ENCODE results near the gene SIGLEC14. TPM values are rescaled to one million over a fixed set of nuclear protein-coding genes. Genes with fewer than 3 reads are reported as not detected.

The SIGLEC14 gene
- total RNA-seq, 1 donor: 28.4 TPM

DNA sequence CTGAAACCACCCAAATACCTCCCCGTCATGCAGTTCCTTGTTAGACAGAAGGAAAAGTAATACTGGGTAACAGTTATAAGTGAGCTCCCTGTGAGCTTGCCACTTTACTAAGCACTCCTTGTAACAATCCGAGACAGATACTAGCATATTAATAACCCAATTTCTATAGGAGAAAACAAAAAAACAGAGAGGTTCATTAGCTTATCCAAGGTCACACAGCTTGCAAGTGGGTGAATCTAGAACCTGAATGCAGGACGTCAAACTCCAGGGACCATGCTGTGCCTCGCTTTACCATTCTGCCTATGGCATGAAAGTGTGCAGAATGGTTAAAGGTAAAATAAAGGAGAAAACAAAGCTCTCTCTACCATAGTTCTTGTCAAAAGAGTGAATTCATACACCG lies 31.8 kb downstream of the SIGLEC14 start:
- no peaks in the 10 kb centered on the region for H3K27me3 ChIP-seq (ENCODE audit: insufficient read depth, low read length)
- H3K4me1 ChIP-seq (ENCODE audit: insufficient read depth, low read length): no peaks in the 10 kb centered on the region
- H3K9me3 ChIP-seq (ENCODE audit: low read depth, low read length): no peaks in the 10 kb centered on the region
- H3K4me3 ChIP-seq (ENCODE audit: low read length): no peak overlapping the region

DNA sequence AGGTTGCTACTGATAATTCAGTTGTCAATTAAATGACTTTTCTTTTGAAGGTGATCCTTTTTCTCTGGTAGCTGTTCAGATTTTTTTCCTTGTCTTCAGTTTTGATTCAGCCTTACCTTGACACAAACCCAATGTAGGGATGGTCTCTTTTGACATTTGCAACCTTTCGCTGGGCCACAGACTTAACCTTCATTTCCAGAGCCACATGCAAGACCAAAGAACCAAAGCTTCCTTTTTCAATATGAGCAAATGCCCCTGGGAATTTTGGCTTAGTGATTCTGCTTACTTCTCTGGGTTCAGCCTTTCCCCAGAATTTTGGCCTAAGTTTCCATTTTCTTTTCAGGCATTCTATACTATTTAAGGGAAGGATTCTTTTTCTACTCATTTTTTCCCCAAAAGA lies 36.0 kb downstream of the SIGLEC14 start:
- Histone ChIP-seq H3K4me1 (ENCODE audit: insufficient read depth, low read length) (peaks cover 25% of the 10 kb centered on the region), H3K27me3 (ENCODE audit: insufficient read depth, low read length) (no peaks in the 10 kb centered on the region), H3K4me3 (ENCODE audit: low read length) (no peak overlapping the region), H3K9me3 (ENCODE audit: low read depth, low read length) (no peaks in the 10 kb centered on the region)

DNA sequence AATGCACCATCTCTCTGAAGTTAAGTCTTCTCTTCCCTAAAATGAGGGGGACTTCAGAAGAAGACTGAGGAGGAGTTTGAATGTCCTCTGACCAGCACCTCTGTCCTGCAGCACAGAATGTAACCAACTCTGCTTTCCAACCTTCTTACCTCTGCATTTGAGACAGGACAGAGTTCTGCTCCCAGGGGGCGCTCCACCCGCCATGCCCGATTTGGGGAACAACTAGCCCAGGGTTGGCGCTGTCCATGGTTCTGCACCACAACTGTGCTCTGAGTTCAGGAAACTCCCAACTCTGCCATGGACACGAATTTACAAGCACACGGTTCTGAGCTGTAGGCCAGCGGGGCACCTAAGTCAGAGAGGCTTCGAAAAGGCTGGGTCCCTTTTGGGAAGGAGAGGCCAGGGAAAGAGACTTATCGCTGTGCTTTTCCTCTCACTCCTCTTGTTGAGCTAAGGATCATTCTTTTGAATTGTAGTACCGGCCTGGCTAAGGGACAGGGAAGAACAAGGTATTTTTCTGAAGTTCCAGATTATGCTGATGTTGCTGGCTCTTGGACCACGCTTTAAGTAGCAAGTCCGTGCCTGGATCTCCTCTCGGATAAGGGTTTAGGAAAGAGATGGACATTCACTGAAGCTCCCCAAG lies 38.6 kb downstream of the SIGLEC14 start:
- Histone ChIP-seq H3K4me1 (ENCODE audit: insufficient read depth, low read length) (peaks cover 25% of the 10 kb centered on the region), H3K4me3 (ENCODE audit: low read length) (no peak overlapping the region), H3K27me3 (ENCODE audit: insufficient read depth, low read length) (no peaks in the 10 kb centered on the region), H3K9me3 (ENCODE audit: low read depth, low read length) (no peaks in the 10 kb centered on the region)

DNA sequence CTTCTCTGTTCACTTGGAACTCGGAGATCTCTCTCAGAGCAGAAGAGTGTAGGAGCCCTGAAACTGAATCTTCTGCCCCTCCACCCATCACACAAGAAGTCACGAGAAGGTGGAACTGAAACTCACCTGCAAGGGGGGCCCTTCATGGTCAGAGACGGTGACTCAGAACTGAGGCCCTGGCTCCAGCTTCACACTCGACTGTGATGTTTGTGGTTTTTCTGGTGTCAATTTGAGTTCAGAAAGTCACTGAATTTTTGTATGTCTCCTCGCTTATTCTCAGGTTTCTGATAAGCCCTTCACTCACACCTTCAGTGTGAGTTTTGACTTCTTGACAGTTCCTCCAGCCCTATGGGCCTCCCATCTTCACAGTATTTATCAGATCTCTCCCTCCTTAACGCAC lies 39.5 kb downstream of the SIGLEC14 start:
- Histone ChIP-seq H3K4me3 (ENCODE audit: low read length) (no peak overlapping the region), H3K27me3 (ENCODE audit: insufficient read depth, low read length) (no peaks in the 10 kb centered on the region)

DNA sequence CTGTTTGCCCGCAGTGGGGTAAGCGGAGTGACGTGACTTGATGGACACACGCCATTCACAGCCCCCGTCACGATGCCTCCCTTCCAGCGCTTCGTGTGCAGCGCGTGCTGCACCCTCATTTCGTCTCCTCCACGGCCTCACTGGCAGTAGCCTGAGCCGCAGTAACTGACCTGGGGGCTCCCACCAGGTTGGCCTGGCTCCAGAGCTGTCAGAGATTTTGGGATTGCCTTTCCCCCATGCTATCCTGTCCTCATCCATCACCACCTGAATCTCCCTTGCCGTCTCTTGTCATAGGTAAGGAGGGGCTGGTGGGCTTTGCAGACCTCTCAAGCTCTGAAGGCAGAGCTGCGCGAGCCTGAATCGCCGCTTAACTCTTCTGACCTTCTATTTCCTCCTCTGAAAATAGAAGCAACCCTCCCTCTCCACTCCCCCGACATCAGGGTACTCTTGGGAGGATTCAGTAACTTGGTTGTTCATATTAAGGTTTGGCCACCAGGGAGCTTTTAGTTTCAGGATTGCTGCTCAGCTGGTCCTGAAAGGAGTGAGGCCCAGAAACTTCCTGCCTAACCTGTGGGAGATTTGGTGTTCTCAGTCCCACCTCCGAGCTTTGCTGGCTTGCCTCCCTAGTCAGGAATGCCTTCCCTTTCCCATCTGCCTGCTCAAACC lies 44.3 kb downstream of the SIGLEC14 start:
- Histone ChIP-seq H3K9me3 (ENCODE audit: low read depth, low read length) (no peaks in the 10 kb centered on the region), H3K4me1 (ENCODE audit: insufficient read depth, low read length) (peaks cover 24% of the 10 kb centered on the region), H3K4me3 (ENCODE audit: low read length) (no peak overlapping the region), H3K27me3 (ENCODE audit: insufficient read depth, low read length) (peaks cover 13% of the 10 kb centered on the region)

More for the DNA sequence above, 39.5 kb downstream of the SIGLEC14 start:
- Histone ChIP-seq H3K4me1 (ENCODE audit: insufficient read depth, low read length) (peaks cover 25% of the 10 kb centered on the region), H3K9me3 (ENCODE audit: low read depth, low read length) (no peaks in the 10 kb centered on the region)

DNA sequence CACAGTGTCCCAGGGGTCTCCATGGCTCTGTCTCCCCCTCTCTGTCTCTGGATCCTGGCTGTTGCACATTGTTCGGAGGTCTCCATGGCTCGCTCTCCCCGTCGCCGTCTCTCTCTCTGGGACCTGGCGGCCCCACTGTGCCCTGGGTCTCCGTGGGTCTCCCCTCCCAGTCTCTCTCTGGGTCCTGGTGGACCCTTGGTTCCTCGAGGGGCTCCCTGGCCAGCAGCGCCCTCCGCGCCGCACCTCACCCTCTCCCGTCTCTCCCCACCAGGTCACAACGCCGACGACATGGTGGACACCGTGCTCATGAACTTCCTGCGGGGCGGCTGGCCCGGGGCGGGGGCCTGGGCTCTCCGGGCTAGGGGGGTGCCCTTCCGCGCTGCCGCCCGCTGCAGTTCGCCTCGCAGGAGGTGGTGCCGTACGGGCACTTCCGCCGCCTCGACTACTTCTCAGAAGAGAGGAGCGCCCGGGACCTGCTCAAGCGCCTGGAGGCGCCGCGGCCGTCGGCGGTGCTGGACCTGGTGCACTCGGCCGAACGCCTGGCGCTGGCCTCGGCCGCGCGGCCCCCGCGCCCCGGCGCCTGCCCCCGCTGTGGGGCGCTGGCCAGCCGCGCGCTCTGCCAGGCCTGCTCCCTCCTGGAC lies 45.6 kb downstream of the SIGLEC14 start:
- Histone ChIP-seq H3K4me3 (ENCODE audit: low read length) (peak overlapping the region; percentile 3), H3K9me3 (ENCODE audit: low read depth, low read length) (no peaks in the 10 kb centered on the region), H3K4me1 (ENCODE audit: insufficient read depth, low read length) (peaks cover 11% of the 10 kb centered on the region), H3K27me3 (ENCODE audit: insufficient read depth, low read length) (peaks cover 13% of the 10 kb centered on the region)

DNA sequence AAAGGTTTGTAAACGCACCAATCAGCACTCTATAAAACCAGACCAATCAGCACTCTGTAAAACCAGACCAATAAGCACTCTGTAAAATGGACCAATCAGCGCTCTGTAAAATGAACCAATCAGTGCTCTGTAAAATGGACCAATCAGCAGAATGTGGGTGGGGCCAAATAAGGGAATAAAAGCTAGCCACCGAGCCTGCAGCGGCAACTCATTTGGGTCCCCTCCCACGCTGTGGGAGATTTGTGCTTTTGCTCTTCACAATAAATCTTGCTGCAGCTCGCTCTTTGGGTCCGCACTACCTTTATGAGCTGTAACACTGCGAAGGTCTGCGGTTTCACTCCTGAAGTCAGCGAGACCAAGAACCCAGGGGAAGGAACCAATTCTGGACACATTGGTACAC lies 47.5 kb downstream of the SIGLEC14 start:
- peaks cover 17% of the 10 kb centered on the region for H3K4me1 ChIP-seq (ENCODE audit: insufficient read depth, low read length)
- H3K9me3 ChIP-seq (ENCODE audit: low read depth, low read length): no peaks in the 10 kb centered on the region
- H3K4me3 ChIP-seq (ENCODE audit: low read length): no peak overlapping the region
- peaks cover 13% of the 10 kb centered on the region for H3K27me3 ChIP-seq (ENCODE audit: insufficient read depth, low read length)

DNA sequence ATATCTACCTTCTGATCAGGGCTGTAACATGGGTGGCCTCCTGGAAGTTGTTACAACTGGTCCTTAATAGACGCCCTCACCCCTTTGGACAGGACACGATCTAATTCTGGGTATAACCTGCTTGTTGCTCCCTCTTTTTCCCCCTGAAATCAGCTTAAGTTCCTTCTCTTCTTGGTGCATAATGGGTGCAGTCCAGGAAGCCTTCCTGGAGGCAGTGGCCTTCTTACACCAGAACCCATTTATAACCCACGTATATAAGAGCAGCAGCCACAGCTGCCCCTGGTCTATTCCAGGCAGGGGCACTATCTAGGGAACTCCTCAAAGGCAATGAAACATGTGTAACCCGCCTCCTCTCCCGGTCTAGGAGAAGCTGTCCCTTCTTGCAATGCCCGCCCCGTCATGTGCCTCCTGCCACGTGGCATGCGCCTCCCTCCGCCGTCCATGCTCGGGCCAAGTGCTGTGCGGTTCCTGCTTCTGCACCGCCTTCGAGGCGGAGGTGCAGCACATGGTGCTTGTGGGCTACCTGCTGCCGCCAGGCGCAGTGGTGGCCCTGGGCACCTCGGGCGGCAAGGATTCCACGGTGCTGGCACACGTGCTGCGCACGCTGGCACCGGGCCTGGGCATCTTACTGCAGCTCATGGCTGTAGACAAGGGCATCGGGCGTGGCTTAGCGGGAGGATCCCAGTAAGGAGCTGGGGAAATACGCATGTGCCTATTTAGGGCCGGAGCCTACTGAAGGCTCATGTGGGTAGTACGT lies 48.3 kb downstream of the SIGLEC14 start:
- H3K27me3 ChIP-seq (ENCODE audit: insufficient read depth, low read length): peaks cover 13% of the 10 kb centered on the region
- no peaks in the 10 kb centered on the region for H3K9me3 ChIP-seq (ENCODE audit: low read depth, low read length)
- peaks cover 22% of the 10 kb centered on the region for H3K4me1 ChIP-seq (ENCODE audit: insufficient read depth, low read length)
- H3K4me3 ChIP-seq (ENCODE audit: low read length): no peak overlapping the region

DNA sequence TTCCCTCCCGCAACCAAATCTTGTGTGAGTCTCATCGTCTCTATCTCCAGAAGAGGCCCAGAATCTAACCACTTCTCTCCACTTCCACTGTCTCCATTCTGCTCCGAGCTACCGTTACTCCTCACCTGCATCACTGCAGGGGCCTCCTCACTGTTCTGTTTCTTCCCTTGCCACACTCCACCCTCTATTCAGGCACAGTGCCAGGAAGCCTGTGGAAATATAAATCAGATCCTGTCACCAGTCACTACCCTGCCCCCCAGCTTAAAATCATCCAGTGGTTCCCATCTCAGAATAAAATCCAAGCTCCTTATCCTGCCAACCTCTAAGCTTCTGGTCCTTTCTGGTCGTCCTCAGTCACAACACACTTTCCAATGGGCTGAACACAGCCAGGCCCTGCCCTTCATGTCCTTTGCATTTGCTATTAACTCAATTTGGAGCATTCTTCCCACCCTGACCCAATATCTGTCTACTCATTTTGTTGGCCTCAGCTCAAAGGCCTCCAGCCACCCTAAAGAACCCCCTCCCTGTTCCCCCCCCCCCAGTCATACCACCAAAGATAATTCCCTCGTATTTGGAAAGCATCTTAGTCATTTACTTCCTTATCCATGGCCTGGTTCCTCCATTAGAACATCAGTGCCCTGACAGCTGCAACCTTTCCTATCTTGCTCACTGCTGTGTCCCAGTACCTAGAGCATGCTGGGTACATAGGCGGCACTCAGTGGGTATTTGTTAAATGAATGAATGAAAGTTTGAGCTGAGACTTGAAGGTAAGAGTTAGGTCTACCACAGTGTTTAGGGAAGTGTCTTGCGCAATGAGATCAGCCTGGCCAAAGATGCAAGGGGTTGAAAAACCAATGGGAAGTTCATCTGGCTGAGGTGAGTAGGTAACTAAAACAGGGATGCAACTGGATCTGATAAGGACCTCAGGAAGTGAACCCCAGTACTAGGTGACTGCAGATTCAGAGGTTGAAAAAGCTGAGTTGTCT lies 51.1 kb downstream of the SIGLEC14 start:
- Histone ChIP-seq H3K4me3 (ENCODE audit: low read length) (no peak overlapping the region), H3K27me3 (ENCODE audit: insufficient read depth, low read length) (peaks cover 8% of the 10 kb centered on the region), H3K9me3 (ENCODE audit: low read depth, low read length) (no peaks in the 10 kb centered on the region), H3K4me1 (ENCODE audit: insufficient read depth, low read length) (peaks cover 17% of the 10 kb centered on the region)

DNA sequence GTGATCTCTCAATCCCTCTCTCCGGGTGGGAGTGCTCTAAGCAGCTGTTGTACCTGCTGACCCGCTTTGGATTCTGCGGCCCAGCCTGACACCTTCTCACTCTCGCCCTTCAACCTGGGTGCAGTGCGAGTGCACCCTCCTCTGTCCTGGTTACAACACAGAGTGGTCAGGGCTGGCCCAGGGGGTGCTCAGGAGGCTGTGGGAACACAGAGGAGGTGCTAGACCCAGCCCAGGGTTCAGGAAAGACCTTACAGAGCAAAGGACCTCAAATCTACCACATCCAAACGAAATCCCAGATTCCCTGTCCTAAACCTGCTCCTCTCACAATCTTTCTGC lies 51.9 kb downstream of the SIGLEC14 start:
- Histone ChIP-seq H3K9me3 (ENCODE audit: low read depth, low read length) (no peaks in the 10 kb centered on the region), H3K4me1 (ENCODE audit: insufficient read depth, low read length) (peaks cover 17% of the 10 kb centered on the region), H3K27me3 (ENCODE audit: insufficient read depth, low read length) (peaks cover under 1% of the 10 kb centered on the region), H3K4me3 (ENCODE audit: low read length) (peak overlapping the region; percentile 65)

DNA sequence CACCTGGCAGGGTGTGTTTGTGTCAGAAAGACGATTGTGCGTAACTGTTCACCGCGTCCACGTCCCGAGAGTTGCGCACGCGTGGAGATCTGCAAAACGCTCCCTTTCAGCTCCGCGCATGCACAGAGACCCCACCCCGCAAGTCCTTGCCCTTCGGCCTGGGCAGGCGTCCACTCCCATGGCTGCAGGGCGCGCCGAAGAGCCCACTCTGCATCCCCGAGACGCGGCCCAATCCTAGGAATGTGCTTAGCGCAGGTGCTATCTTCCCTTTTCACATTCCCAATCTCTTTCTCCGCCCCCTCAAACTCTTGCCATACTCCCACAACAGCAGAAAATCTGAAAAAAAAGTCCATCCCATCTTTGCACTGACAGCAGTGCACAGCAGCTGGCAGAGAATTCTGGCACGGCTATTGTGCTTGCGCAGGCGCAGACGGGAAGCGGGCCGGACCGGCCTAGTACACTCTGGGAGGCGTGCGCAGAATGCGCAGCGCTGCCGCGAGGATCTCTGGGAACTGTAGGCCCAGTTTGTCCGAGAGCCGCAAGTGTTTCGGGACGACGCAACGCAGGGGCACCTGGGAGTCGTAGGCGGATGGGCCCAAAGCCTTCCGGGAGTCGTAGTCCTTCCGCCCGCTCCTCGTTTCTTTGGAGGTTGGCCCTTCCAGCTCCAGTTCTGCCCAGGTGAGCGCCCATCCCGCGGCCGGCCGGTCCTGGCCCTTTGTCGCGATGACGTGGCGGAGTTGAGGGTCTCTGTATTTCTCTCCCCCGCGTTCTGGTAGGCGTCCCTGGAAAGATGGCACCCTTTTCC lies 52.5 kb downstream of the SIGLEC14 start:
- Histone ChIP-seq H3K9me3 (ENCODE audit: low read depth, low read length) (no peaks in the 10 kb centered on the region), H3K27me3 (ENCODE audit: insufficient read depth, low read length) (no peaks in the 10 kb centered on the region), H3K4me1 (ENCODE audit: insufficient read depth, low read length) (peaks cover 17% of the 10 kb centered on the region), H3K4me3 (ENCODE audit: low read length) (peak overlapping the region; percentile 65)

DNA sequence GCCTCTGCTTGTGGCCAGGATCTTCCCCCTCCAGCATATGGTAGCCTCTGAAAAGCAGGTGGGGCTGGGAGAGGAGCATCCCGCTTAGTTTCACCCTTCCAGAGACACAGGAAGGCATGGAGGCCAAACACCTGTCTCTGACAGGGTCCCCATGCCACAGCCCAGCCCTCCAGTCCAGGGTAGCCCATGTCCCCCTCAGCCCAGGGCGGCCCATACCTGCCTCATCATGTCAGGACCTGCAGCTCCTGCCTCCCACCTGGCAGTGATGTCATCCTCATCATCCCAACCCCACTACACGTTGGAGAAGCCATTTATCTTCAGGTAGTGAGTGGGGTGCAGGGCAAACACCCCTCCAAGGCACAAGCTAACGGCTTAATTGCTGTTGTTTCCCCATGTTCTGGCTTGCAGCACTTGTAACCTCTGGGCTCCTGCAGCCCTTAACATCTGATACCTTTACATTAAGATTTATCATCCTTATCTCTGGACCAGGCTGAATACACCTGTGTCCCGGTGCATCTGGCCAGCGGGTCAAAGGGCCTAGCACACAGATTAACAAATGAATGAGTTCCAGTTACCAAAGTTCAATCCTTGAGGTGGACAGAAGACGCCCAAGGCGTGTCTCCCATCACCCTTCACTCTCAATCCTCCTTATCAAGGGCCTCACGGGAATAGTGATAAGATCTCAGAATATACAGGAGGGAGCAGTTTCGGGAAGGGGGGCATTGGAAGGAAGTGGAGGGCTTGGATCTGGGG lies 53.3 kb downstream of the SIGLEC14 start:
- peaks cover 17% of the 10 kb centered on the region for H3K4me1 ChIP-seq (ENCODE audit: insufficient read depth, low read length)
- no peaks in the 10 kb centered on the region for H3K27me3 ChIP-seq (ENCODE audit: insufficient read depth, low read length)
- peak overlapping the region; percentile 65 for H3K4me3 ChIP-seq (ENCODE audit: low read length)
- H3K9me3 ChIP-seq (ENCODE audit: low read depth, low read length): peaks cover 4% of the 10 kb centered on the region
